K562 (cell line): ENCODE data around the gene SPAG7. TPM values are rescaled to one million over a fixed set of nuclear protein-coding genes. Genes with fewer than 3 reads are reported as not detected.

Experiments used
- FOXM1 ChIP-seq, 2 experiments: fragments of 450-650 bp in 1 of 2; sonication (generic) in 1 of 2; formaldehyde crosslinking in 1 of 2; IDR thresholded peaks; 2 replicates each; pipeline versions ENCODE4 v1.6.1 to v1.9.0; 2017 to 2022; ENCODE audit warnings: low read depth in 2 of 2, mild to moderate bottlenecking in 2 of 2, missing genetic modification reagents in 1 of 2, moderate library complexity in 1 of 2
- GABPB1 ChIP-seq: sonication (generic); formaldehyde crosslinking; IDR thresholded peaks from 2 replicates; pipeline ENCODE4 v1.8.0; 2022; ENCODE audit warnings: mild to moderate bottlenecking, missing genetic modification reagents
- GATA2 ChIP-seq: sonication (generic); formaldehyde crosslinking; IDR thresholded peaks from 2 replicates; pipeline ENCODE4 v1.4.0; 2020; ENCODE audit warnings: mild to moderate bottlenecking, missing genetic modification reagents
- HMGXB4 ChIP-seq: sonication (generic); formaldehyde crosslinking; IDR thresholded peaks from 2 replicates; pipeline ENCODE4 v1.8.1; 2023; ENCODE audit warnings: mild to moderate bottlenecking, missing genetic modification reagents
- HNRNPL ChIP-seq: fragments of 200-400 bp; formaldehyde crosslinking; IDR thresholded peaks from 2 replicates; pipeline ENCODE4 v1.6.1; 2017; ENCODE audit warnings: low read depth, mild to moderate bottlenecking, low read length
- HNRNPUL1 ChIP-seq: fragments of 200-400 bp; formaldehyde crosslinking; IDR thresholded peaks from 2 replicates; pipeline ENCODE4 v1.6.1; 2017; ENCODE audit warnings: low read length
- KDM2B ChIP-seq: fragments of 250-450 bp; sonication (Bioruptor Pico); IDR thresholded peaks from 2 replicates; pipeline ENCODE4 v1.8.0; 2021; ENCODE audit warnings: mild to moderate bottlenecking, moderate library complexity
- LEF1 ChIP-seq: fragments of 450-650 bp; IDR thresholded peaks from 2 replicates; pipeline ENCODE4 v1.6.1; 2016; ENCODE audit warnings: mild to moderate bottlenecking
- MEF2A ChIP-seq: IDR thresholded peaks from 2 replicates; pipeline ENCODE4 v1.6.1; 2011; ENCODE audit warnings: low read depth, mild to moderate bottlenecking, low read length, moderate library complexity; ENCODE audit not compliant: control insufficient read depth
- MLX ChIP-seq, 2 experiments: fragments of 450-650 bp in 1 of 2; sonication (generic) in 1 of 2; formaldehyde crosslinking; conservative IDR thresholded peaks; 2 replicates each; pipeline versions ENCODE4 v1.4.0 to v1.8.1; 2020 to 2022; ENCODE audit warnings: mild to moderate bottlenecking in 1 of 2, missing genetic modification reagents in 1 of 2
- MTF1 ChIP-seq: fragments of 250-450 bp; sonication (Bioruptor Pico); IDR thresholded peaks from 2 replicates; pipeline ENCODE4 v1.9.0; 2021; ENCODE audit warnings: moderate library complexity, mild to moderate bottlenecking, inconsistent platforms, borderline replicate concordance
- NCOA1 ChIP-seq: fragments of 450-650 bp; IDR thresholded peaks from 2 replicates; pipeline ENCODE4 v1.6.1; 2016; ENCODE audit warnings: low read depth
- NFIX ChIP-seq: fragments of 250-450 bp; sonication (Bioruptor Pico); IDR thresholded peaks from 2 replicates; pipeline ENCODE4 v1.4.0; 2020; ENCODE audit warnings: low read depth, mild to moderate bottlenecking, moderate library complexity
- PTRF ChIP-seq: fragments of 450-650 bp; IDR thresholded peaks from 2 replicates; pipeline ENCODE4 v1.6.1; 2016; ENCODE audit warnings: mild to moderate bottlenecking, missing genetic modification characterization, missing compliant biosample characterization
- RBM34 ChIP-seq: fragments of 200-400 bp; formaldehyde crosslinking; IDR thresholded peaks from 2 replicates; pipeline ENCODE4 v1.6.1; 2018; ENCODE audit warnings: low read length, borderline replicate concordance; ENCODE audit not compliant: insufficient read depth
- SAFB ChIP-seq: fragments of 200-400 bp; formaldehyde crosslinking; IDR thresholded peaks from 2 replicates; pipeline ENCODE4 v1.6.1; 2017; ENCODE audit warnings: low read depth, low read length, borderline replicate concordance
- SIN3A ChIP-seq, 2 experiments: fragments of 150-350 bp in 1 of 2; IDR thresholded peaks; 2 replicates each; pipeline ENCODE4 v1.6.1; 2011 to 2016; ENCODE audit warnings: borderline replicate concordance in 2 of 2, low read depth in 2 of 2, low read length in 2 of 2, mild to moderate bottlenecking in 2 of 2, moderate library complexity in 2 of 2; ENCODE audit not compliant: control insufficient read depth in 1 of 2
- SRSF9 ChIP-seq: fragments of 200-400 bp; formaldehyde crosslinking; IDR thresholded peaks from 2 replicates; pipeline ENCODE4 v1.6.1; 2017; ENCODE audit warnings: low read depth, low read length, borderline replicate concordance
- TEAD2 ChIP-seq: fragments of 450-650 bp; IDR thresholded peaks from 2 replicates; pipeline ENCODE4 v1.6.1; 2016; ENCODE audit warnings: missing genetic modification characterization, control low read depth, missing compliant biosample characterization
- TOE1 ChIP-seq, 2 experiments: fragments of 450-650 bp in 1 of 2; sonication (generic) in 1 of 2; formaldehyde crosslinking in 1 of 2; IDR thresholded peaks; 2 replicates each; pipeline versions ENCODE4 v1.7.1 to v1.8.0; 2016 to 2022; ENCODE audit warnings: borderline replicate concordance in 2 of 2, mild to moderate bottlenecking in 2 of 2, antibody characterized with exemption in 1 of 2, inconsistent platforms in 1 of 2, low read depth in 1 of 2, missing genetic modification reagents in 1 of 2, moderate library complexity in 1 of 2
- ZNF174 ChIP-seq: fragments of 250-450 bp; sonication (Bioruptor Pico); IDR thresholded peaks from 2 replicates; pipeline ENCODE4 v1.4.0; 2020; ENCODE audit warnings: mild to moderate bottlenecking
- ZNF253 ChIP-seq: fragments of 250-450 bp; sonication (Bioruptor Pico); conservative IDR thresholded peaks from 2 replicates; pipeline ENCODE4 v1.6.1; 2021; ENCODE audit warnings: mild to moderate bottlenecking
- polyA plus RNA-seq, 8 experiments: library from polyadenylated mRNA; depleted of rRNA in 4 of 8; stranded (reverse) in 5 of 8; unstranded in 3 of 8; fragments of >200 nt; fragmentation: Nextera tagmentation in 2 of 8; fragmentation: Illumina TruSeq in 1 of 8; extraction: Ambion mirVana in 2 of 8; extraction: Trizol in 1 of 8; gene quantifications; 2 replicates each; pipeline versions ENCODE4 v1.2.1 to v1.2.3, GENCODE V29; 2011 to 2014; ENCODE audit warnings: inconsistent platforms in 1 of 8, missing spikeins in 1 of 8
- total RNA-seq, 7 experiments: library from RNA; depleted of rRNA in 6 of 7; stranded (reverse); fragments of >200 nt in 6 of 7; fragmentation: Illumina TruSeq in 2 of 7; extraction: Trizol in 2 of 7; gene quantifications; 2 replicates each; pipeline versions ENCODE4 v1.2.1 to v1.2.3, GENCODE V29; 2011 to 2021; ENCODE audit warnings: low replicate concordance in 1 of 7

SPAG7 gene
- total and polyA plus RNA-seq, 9 of the 15 experiments (the other 6 are each of a cell fraction or from before 2014, with no cell fraction given), result 5.6 to 53.5 (median 36.3) TPM

- TF ChIP-seq TOE1 (IDR thresholded peaks at IDR 0.05; ENCODE audit: borderline replicate concordance) (peak; percentile 94), TOE1 (CRISPR knock-in tag; IDR thresholded peaks at IDR 0.05; ENCODE audit: borderline replicate concordance, low read depth) (no peak), RBM34 (peak; percentile 40; the same call in 1 of the 2 replicates), SAFB (no peak), HNRNPL (peak; percentile 39; the same call in 1 of the 2 replicates), LEF1 (no peak), SRSF9 (no peak), ZNF174 (CRISPR knock-in tag) (no peak), TEAD2 (no peak), GATA2 (CRISPR knock-in tag) (no peak), HNRNPUL1 (no peak), FOXM1 (IDR thresholded peaks at IDR 0.05; ENCODE audit: low read depth) (peak; percentile 82), FOXM1 (CRISPR knock-in tag; IDR thresholded peaks at IDR 0.05; ENCODE audit: low read depth) (no peak), NFIX (CRISPR knock-in tag) (no peak), ZNF253 (no peak), KDM2B (CRISPR knock-in tag) (no peak), MTF1 (CRISPR knock-in tag) (no peak), MEF2A (no peak), NCOA1 (no peak), MLX (CRISPR knock-in tag; conservative IDR thresholded peaks at IDR 0.05) (no peak), SIN3A (IDR thresholded peaks at IDR 0.05; ENCODE audit: borderline replicate concordance in 2 of 2, control insufficient read depth in 1 of 2, low read depth in 2 of 2, low read length in 2 of 2) (peak in 1 of 2 experiments; percentile 81; a peak in 1 of 4 replicates), GABPB1 (0 out of 2 replicates have a peak, but pooled peaks have one; percentile 20), HMGXB4 (CRISPR knock-in tag) (no peak), PTRF (tag) (no peak)
Observed at GRCh38 chr17:4997302-4998026, 29.8 kb upstream of the SPAG7 start, which contains the start of the genes INCA1 and KIF1C (continued).
